ENCODE measurements around the gene ZNF234. TPM values are rescaled to one million over a fixed set of nuclear protein-coding genes. Genes with fewer than 3 reads are reported as not detected.

Gene ZNF234
- total RNA-seq = 10.6 and 12.0 TPM in 2 replicates

GRCh38 chr19:44141191-44142058, at the start of gene ZNF234:
Gene ZNF234 (plus strand): TSS chr19:44141554. CDS start chr19:44144633, 3,079 bp downstream.

DNA sequence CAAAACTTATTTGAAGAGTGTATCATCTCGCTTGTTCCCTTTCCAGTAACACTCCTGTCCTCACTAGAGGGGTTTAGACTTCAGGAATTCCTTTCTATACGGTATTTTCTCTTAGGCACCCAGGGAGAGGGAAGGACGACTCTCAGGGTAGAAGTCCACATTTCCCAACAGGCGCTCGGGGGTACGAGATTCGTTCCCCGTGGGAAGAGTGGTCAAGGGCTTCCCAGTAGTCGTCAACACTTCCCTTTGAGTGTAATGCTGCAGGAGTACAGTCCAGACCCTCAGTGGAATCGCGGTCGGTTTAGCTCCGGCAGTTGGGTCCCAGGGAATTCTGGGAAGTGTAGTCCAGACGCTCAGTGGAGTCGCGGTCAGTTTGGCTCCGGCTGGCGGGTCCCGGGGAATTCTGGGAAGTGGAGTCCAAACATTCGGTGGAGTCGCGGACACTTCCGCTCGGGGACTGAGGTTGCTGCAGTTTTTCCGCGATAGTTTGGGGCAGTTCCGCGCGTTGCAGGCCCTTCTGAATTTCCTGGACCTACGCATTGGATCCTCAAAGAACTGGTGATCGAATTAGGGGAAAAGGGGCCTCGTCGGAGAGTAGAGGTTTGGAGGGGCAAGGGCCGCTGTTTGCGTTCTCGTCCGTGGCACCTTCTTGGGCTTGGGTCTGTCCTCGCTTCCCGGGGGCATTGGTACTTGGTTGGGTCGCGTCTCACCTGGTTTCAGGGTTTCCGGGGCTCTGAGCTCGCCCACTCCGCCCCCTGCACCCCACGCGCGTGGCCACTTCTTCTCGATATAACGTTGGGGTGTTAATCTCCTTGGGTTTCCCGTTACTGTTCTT, 47.2 kb upstream of the ZNF234 start, which contains the start of gene ZNF224:
ZNF224 (plus strand) TSS at position 431 of the 835 bp plus-strand sequence. CDS start 3,513 bp downstream, outside the sequence.

GRCh38 chr19:44113138-44113783, 28.1 kb upstream of the ZNF234 start, which contains the start of gene ZNF225:
Gene ZNF225 (plus strand): TSS chr19:44113399. CDS start chr19:44115828, 2,429 bp downstream.

GRCh38 chr19:44164673-44165512, 23.5 kb downstream of the ZNF234 start, which contains the start of gene ZNF226:
Gene ZNF226 (plus strand): TSS chr19:44165100. CDS start chr19:44170081, 4,981 bp downstream.

Other genes starting within 250 kb of the ZNF234 start
- gene ZNF45, start 206.3 kb upstream of the ZNF234 start, total RNA-seq = 14.3 and 20.4 TPM in 2 replicates
- gene ZNF221, start 190.3 kb upstream of the ZNF234 start, total RNA-seq = 13.1 and 14.4 TPM in 2 replicates
- 8.0 and 13.3 TPM in 2 replicates for gene ZNF155, start 157.4 kb upstream of the ZNF234 start, total RNA-seq
- 3.2 and 3.7 TPM in 2 replicates for gene ZNF230, start 138.6 kb upstream of the ZNF234 start, total RNA-seq
- 6.2 and 6.9 TPM in 2 replicates for gene ZNF222, start 116.2 kb upstream of the ZNF234 start, total RNA-seq
- 5.2 and 6.2 TPM in 2 replicates for gene ZNF223, start 89.5 kb upstream of the ZNF234 start, total RNA-seq
- 3.2 and 3.4 TPM in 2 replicates for gene ZNF284, start 69.4 kb upstream of the ZNF234 start, total RNA-seq
- gene ZNF224, start 47.2 kb upstream of the ZNF234 start, total RNA-seq = 32.1 and 38.9 TPM in 2 replicates
- gene ZNF225, start 28.2 kb upstream of the ZNF234 start, total RNA-seq = 5.6 and 6.5 TPM in 2 replicates
- gene ZNF226, start 23.5 kb downstream of the ZNF234 start, total RNA-seq = 17.6 and 17.8 TPM in 2 replicates
- 14.9 and 15.7 TPM in 2 replicates for gene ZNF227, start 71.0 kb downstream of the ZNF234 start, total RNA-seq
- 1.1 and 1.9 TPM in 2 replicates for gene ZNF233, start 118.3 kb downstream of the ZNF234 start, total RNA-seq
- gene ZNF235, start 163.5 kb downstream of the ZNF234 start, total RNA-seq = 5.7 and 7.5 TPM in 2 replicates
- 7.9 and 9.1 TPM in 2 replicates for gene ZNF112, start 215.1 kb downstream of the ZNF234 start, total RNA-seq